GM12878 (cell line): Measurements from ENCODE around the gene TBKBP1.

ENCODE experiments used
- FOXK2 ChIP-seq: fragments of 450-650 bp; IDR thresholded peaks from 2 replicates; pipeline ENCODE4 v1.6.1; 2017; ENCODE audit warnings: mild to moderate bottlenecking, moderate library complexity
- MEF2A ChIP-seq: IDR thresholded peaks from 2 replicates; pipeline ENCODE4 v1.6.1; 2011; ENCODE audit warnings: low read depth, mild to moderate bottlenecking, low read length, moderate library complexity; ENCODE audit not compliant: insufficient read depth
- PAX5 ChIP-seq: IDR thresholded peaks from 2 replicates; pipeline ENCODE4 v1.6.1; 2011; ENCODE audit warnings: low read depth, low read length, borderline replicate concordance
- POLR2A ChIP-seq: IDR thresholded peaks from 2 replicates; pipeline ENCODE4 v1.6.1; 2011; ENCODE audit warnings: low read depth, mild to moderate bottlenecking, low read length
- POLR2AphosphoS5 ChIP-seq: IDR thresholded peaks from 2 replicates; pipeline ENCODE4 v1.6.1; 2011; ENCODE audit warnings: mild to moderate bottlenecking, low read length, inconsistent platforms
- TARDBP ChIP-seq: IDR thresholded peaks from 2 replicates; pipeline ENCODE4 v1.6.1; 2016; ENCODE audit warnings: borderline replicate concordance
- TF ChIP-seq, protein P1 (sequence below), 3 experiments: IDR thresholded peaks in 2 of 3; conservative IDR thresholded peaks in 1 of 3; 2 replicates each; pipeline ENCODE4 v1.5.1; 2011; ENCODE audit warnings: low read depth in 3 of 3, low read length in 3 of 3, mild to moderate bottlenecking in 3 of 3, control low read depth in 2 of 3, moderate library complexity in 2 of 3, inconsistent platforms in 1 of 3, mixed read lengths in 1 of 3; ENCODE audit not compliant: control insufficient read depth in 2 of 3, insufficient read depth in 1 of 3; ENCODE audit errors: extremely low read depth in 1 of 3

DNA sequence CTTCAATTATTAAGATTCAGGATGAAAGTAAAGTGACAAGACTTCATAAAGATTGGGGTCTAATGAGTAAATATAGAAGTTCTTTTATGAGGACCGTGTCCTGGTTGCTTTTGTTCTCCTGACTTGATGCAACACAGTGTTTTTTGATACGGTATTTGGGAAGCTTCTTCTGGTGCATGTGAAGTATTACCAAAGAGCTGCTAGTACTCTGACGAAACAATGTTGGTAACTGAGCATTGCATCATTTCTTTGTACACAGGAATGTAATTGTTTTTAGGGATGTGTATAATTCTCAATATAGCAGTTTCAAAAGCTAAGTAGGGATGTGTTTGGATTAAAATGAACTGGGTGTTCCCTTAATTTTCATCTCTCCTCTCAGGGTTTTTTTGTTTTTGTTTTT lies 28.3 kb upstream of the TBKBP1 start:
- TF ChIP-seq TARDBP: no peak
- TF ChIP-seq POLR2A: no peak
- TF ChIP-seq, protein P1, sequence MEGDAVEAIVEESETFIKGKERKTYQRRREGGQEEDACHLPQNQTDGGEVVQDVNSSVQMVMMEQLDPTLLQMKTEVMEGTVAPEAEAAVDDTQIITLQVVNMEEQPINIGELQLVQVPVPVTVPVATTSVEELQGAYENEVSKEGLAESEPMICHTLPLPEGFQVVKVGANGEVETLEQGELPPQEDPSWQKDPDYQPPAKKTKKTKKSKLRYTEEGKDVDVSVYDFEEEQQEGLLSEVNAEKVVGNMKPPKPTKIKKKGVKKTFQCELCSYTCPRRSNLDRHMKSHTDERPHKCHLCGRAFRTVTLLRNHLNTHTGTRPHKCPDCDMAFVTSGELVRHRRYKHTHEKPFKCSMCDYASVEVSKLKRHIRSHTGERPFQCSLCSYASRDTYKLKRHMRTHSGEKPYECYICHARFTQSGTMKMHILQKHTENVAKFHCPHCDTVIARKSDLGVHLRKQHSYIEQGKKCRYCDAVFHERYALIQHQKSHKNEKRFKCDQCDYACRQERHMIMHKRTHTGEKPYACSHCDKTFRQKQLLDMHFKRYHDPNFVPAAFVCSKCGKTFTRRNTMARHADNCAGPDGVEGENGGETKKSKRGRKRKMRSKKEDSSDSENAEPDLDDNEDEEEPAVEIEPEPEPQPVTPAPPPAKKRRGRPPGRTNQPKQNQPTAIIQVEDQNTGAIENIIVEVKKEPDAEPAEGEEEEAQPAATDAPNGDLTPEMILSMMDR (IDR thresholded peaks at IDR 0.05 in 2 of 3, conservative IDR thresholded peaks at IDR 0.05 in 1 of 3; ENCODE audit: control insufficient read depth in 2 of 3, extremely low read depth in 1 of 3, insufficient read depth in 1 of 3, low read depth in 3 of 3, low read length in 3 of 3): no peak
- TF ChIP-seq PAX5: no peak
- no peak for TF ChIP-seq POLR2AphosphoS5
- TF ChIP-seq FOXK2: no peak
- no peak for TF ChIP-seq MEF2A
